Mammary epithelial cell (primary cell): ENCODE results near the gene CREB5.

Source experiments
- CTCF ChIP-seq, 2 donors: IDR thresholded peaks in 1 of 2; conservative IDR thresholded peaks in 1 of 2; 2 replicates each; pipeline ENCODE4 v1.5.1; 2011 to 2012; ENCODE audit warnings: inconsistent platforms in 2 of 2, low read length in 2 of 2, mild to moderate bottlenecking in 2 of 2, control low read depth in 1 of 2, low read depth in 1 of 2; ENCODE audit not compliant: insufficient read depth in 1 of 2; ENCODE audit errors: extremely low read depth in 1 of 2
- EZH2 ChIP-seq: IDR thresholded peaks from 2 replicates; pipeline ENCODE4 v1.6.1; 2012; ENCODE audit warnings: low read length, inconsistent platforms, borderline replicate concordance

GRCh38 chr7:28768577-28769147 is 356.3 kb downstream of the CREB5 start:
- no peak for TF ChIP-seq CTCF (conservative IDR thresholded peaks at IDR 0.05 in 1 of 2, IDR thresholded peaks at IDR 0.05 in 1 of 2; ENCODE audit: extremely low read depth in 1 of 2, insufficient read depth in 1 of 2, low read depth in 1 of 2, low read length in 2 of 2)
- TF ChIP-seq EZH2, result no peak
